Measurements from ENCODE around the gene CACNG4.

GRCh38 chr17:67044016-67044772 lies 79.7 kb downstream of the CACNG4 start, which contains the start of gene CACNG1:
- TF ChIP-seq CTCF (IDR thresholded peaks at IDR 0.05 in 2 of 3, conservative IDR thresholded peaks at IDR 0.05 in 1 of 3; ENCODE audit: borderline replicate concordance in 1 of 3, insufficient read depth in 1 of 3, low read depth in 2 of 3, low read length in 2 of 3), result no peak
- TF ChIP-seq EZH2 (IDR thresholded peaks at IDR 0.05), result no peak
- TF ChIP-seq POLR2A (IDR thresholded peaks at IDR 0.05; ENCODE audit: borderline replicate concordance, extremely low read depth, insufficient read depth, insufficient read length), result no peak
- no peak for TF ChIP-seq ZBTB33 (IDR thresholded peaks at IDR 0.05; ENCODE audit: extremely low read depth, insufficient replicate concordance, low read length)
- TF ChIP-seq YY1 (IDR thresholded peaks at IDR 0.05; ENCODE audit: extremely low read depth, insufficient replicate concordance, low read depth, low read length), result no peak
- no peak for TF ChIP-seq CEBPB (IDR thresholded peaks at IDR 0.05; ENCODE audit: low read depth)
- TF ChIP-seq FOSL1 (IDR thresholded peaks at IDR 0.05; ENCODE audit: low read depth), result no peak
- TF ChIP-seq EZH2phosphoT487 (IDR thresholded peaks at IDR 0.05; ENCODE audit: borderline replicate concordance), result no peak

All from HCT116 (cell line).